GM21360 (cell line): Measurements from ENCODE around the gene S1PR4.
"Not testable (repeated sequence)": the region's sequence is repeated elsewhere in the genome, so short reads cannot be mapped to it uniquely, and the experiment has no call there.

ENCODE experiments used
- ATAC-seq: cut with Tn5 transposase; IDR thresholded peaks from one replicate; pipeline ENCODE4 v1.9.1; 2021; ENCODE audit warnings: mild to moderate bottlenecking, moderate library complexity; ENCODE audit not compliant: unreplicated experiment

Gene S1PR4

GRCh38 chr19:3192684-3193083 is 14.1 kb downstream of the S1PR4 start:
- no peak for ATAC-seq

- no peak for ATAC-seq
Measured at GRCh38 chr19:3193256-3194105, 14.9 kb downstream of the S1PR4 start.

DNA sequence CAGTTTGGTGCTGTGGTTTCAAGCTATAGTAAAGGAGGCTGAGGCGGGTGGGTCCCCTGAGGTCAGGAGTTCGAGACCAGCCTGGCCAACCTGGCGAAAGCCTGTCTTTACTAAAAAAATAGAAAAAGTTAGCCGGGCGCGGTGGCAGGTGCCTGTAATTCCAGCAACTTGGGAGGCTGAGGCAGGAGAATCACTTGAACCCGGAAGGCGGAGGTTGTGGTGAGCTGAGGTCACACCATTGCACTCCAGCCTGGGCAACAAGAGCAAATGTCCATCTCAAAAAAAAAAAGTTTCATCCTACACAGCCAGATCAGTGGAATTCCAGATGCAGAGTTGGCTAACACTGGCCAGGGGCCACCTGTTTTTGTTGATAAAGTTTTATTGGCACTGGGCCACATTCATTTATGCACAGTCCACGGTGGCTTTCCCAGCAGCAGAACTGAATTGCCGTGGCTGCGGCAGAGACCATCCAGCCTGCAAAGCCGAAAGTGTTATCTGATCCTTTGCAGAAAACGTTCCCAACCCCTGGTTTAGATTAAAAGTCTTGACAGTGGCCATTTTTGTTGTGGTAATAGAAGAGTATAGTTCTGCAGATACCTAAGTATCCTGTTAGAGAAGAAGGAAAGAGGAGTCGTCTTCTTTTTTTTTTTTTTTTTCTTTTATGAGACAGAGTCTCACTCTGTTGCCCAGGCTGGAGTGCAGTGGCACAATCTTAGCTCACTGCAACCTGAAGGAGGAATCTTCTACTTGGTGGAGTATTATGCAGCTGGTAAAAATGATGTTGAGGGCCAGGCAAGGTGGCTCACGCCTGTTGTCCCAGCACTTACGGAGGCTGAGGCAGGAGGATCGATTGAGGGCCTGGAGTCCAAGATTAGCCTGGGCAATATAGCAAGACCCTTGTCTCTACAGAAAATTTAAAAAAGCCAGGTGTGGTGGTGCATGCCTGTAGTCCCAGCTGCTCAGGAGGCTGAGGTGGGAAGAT is 15.8 kb downstream of the S1PR4 start:
- no peak for ATAC-seq

DNA sequence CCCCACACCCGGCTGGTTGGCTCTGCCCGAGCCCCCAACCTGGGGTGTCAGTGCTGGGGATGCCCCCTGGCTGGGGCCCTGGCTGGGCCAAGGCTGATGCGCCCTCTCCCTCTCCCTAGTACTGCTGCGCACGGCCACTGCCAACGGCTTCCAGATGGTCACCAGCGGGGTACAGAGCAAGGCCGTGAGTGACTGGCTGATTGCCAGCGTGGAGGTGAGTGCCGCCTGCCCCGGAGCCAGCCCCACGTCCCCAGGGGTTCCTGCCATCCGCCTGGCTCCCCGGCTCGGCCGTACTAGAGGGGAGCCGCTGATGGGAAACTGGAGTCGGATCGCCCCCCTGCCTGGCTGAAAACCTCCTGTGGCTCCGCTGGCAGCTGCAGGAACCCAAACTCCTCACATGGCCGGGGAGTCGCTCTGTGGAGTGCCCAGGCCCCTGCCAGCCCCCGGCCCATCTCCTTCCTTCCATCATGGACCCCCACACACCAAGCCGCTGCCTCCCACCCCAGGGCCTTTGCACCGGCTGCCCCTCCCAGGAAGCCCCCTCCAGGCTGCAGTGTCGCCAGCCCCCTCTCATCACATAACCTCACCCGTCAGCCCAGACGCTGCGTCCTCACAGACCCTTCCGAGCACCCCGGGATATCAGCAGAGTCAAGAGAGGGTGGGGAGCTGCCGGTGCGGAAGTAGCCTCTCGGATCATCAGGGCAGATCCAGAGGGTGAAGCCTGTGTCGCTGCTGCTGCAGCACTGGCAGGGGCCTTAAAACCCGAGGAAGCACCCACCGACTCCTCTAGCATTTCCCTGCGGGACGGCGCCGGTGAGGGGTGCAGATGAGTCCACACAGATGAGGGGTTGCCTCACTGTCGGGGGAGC is 17.7 kb downstream of the S1PR4 start:
- no peak for ATAC-seq

GRCh38 chr19:3196933-3197205 is 18.3 kb downstream of the S1PR4 start:
- ATAC-seq: no peak

GRCh38 chr19:3198901-3199700 is 20.5 kb downstream of the S1PR4 start:
- no peak for ATAC-seq

DNA sequence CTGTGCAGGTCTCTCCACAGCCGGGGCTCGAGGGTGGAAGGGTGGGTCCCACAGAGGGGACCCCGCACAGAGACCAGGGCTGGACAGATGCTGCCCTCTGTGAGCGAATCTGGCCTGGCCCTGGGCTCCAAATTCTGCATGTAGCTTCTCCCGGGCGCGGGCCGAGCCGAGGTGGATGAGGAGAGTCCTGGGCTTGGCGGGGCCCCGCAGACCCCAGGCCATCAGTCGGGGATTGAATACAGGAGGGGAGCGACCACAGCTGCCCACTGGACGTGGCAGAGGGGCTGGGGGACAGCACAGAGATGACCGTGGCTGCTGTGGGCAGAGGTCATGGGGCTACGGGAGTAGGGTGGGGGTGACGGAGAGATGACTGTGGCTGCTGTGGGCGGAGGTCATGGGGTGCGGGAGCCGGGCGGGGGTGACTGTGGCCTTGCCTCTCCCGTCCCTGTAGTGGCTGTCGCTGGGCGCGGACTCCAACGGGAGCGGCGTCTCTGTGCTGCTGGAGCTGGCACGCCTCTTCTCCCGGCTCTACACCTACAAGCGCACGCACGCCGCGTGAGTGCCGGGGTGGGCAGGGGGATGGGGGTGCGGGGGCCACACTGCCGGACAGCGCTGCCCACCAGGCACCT is 22.6 kb downstream of the S1PR4 start:
- no peak for ATAC-seq

DNA sequence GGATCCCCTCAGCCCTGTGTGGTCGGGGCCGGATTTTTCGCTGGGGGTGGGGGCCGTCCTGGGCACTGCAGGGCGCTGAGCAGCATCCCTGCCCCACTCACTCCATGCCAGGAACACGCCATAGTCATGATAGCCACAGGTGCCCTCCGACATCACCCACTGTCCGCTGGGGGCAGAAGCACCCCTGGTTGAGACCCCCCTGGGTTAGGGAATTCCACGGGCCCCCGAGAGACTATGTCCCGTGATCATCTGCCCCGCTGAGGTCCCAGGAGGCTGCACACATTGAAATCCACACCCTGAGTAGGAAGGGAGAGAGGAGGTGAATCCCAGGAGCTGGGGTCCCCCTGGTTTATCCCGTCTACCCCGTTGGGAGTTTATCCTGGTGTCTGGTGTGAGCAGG is 23.3 kb downstream of the S1PR4 start:
- ATAC-seq: no peak

DNA sequence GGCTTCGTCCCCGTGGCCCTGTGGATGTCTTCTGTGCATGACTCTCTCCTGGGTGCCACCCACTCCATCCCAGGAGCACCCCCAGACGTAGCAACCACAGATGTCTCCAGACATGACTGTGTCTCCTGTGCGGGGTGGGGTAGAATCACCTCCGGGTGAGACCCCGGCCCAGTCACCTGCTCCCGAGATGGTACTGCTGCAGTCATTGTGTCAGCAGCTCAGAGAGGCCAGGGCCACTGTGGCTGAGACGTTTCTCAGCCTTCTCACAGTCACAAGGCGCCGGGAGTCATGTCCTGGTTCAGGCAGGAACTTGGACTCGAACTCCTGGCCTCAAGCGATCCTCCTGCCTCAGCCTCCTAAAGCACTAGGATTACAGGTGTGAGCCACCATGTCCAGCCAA is 23.8 kb downstream of the S1PR4 start:
- no peak for ATAC-seq

- ATAC-seq: not testable (repeated sequence)
Measured at GRCh38 chr19:3202895-3203294, 24.3 kb downstream of the S1PR4 start.

- no peak for ATAC-seq
Measured at GRCh38 chr19:3203805-3204645, 25.5 kb downstream of the S1PR4 start.

DNA sequence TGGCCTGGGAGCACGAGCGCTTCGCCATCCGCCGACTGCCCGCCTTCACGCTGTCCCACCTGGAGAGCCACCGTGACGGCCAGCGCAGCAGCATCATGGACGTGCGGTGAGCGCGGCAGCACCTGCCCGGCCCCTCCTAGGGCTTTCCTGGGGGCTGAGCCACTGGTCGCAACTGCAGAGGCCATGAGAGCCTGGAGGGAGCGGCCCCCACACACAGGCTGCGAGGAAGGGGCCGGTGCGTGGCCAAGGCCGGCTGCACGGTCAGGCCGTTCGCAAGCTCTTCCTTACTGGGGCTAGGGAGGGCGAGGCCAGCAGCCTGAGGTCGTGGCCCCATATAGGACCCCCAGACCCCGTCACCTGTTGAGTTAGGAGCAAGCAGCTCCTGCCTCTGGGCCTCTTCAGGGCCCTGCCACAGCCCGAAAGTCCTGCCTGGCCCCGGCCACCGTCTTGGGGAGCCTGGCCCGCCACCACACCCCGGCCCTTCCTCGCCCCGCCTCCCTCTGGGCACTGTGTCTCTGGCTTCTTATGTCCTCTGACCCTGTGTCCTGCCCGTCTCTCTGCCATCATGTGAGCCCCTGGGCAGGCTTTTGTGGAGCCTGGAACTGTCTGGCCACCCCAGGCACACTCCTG is 26.2 kb downstream of the S1PR4 start:
- ATAC-seq: no peak

DNA sequence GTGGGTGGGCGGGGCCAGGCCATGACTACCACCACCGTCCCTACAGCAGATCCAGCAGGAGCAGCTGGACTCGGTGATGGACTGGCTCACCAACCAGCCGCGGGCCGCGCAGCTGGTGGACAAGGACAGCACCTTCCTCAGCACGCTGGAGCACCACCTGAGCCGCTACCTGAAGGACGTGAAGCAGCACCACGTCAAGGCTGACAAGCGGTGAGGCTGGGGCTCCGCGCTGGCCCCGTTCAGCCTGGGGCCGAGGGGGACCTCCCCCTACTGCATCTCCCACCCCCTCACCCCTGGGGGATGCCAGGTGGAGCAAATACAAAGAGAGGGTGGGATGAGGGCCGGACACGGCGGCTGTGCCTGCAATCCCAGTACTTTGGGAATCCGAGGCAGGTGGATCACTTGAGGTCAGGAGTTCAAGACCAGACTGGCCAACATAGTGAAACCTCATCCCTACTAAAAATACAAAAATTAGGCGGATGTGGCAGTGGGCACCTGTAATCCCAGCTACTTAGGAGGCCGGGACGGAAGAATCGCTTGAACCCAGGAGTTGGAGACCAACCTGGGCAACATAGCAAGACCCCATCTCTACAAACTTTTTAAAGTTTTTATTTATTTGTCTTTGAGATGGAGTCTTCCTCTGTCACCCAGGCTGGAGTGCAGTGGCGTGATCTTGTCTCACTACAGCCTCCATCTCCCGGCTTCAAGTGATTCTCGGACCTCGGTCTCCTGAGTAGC is 27.8 kb downstream of the S1PR4 start:
- no peak for ATAC-seq

DNA sequence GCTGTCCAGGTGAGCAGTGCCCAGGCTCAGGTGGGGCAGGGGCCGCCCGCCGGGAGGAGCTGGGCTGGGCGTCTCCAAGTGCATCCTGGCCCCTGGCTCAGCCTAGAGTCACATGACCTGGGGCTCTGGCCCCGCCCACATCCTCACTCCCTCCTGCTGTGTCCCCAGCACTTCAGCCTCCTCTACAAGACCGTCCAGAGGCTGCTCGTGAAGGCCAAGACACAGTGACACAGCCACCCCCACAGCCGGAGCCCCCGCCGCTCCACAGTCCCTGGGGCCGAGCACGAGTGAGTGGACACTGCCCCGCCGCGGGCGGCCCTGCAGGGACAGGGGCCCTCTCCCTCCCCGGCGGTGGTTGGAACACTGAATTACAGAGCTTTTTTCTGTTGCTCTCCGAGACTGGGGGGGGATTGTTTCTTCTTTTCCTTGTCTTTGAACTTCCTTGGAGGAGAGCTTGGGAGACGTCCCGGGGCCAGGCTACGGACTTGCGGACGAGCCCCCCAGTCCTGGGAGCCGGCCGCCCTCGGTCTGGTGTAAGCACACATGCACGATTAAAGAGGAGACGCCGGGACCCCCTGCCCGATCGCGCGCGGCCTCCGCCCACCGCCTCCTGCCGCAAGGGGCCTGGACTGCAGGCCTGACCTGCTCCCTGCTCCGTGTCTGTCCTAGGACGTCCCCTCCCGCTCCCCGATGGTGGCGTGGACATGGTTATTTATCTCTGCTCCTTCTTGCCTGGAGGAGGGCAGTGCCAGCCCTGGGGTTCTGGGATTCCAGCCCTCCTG is 29.1 kb downstream of the S1PR4 start:
- ATAC-seq: no peak

DNA sequence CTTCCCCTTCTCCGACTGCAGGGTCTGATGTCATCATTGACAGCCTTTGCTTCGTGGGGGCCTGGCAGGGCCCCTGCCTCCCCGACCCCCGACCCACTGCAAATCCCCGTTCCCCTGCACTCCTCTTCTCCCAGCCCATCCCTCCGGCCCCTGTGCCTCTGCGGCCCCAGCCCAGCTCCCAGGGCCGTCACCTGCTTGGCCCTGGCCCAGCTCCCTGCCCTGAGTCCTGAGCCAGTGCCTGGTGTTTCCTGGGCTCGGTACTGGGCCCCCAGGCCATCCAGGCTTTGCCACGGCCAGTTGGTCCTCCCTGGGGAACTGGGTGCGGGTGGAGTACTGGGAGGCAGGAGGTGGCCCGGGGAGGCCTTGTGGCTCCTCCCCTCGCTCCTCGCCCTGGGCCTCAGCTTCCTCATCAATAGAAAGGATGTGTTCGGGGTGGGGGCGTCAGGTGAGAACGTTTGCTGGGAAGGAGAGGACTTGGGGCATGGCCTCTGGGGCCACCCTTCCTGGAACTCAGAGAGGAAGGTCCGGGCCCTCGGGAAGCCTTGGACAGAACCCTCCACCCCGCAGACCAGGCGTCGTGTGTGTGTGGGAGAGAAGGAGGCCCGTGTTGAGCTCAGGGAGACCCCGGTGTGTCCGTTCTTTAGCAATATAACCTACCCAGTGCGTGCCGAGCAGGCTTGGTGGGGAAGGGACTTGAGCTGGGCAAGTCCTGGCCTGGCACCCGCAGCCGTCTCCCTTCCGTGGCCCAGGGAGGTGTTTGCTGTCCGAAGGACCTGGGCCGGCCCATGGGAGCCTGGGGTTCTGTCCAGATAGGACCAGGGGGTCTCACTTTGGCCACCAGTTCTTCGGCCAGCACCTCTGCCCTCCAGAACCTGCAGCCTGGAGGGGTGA is 30.0 kb downstream of the S1PR4 start:
- no peak for ATAC-seq
